ENCODE results near the gene CENPA.
A peak's percentile ranks its signal among the peaks of the same experiment; 100 is the strongest.

The CENPA gene

DNA sequence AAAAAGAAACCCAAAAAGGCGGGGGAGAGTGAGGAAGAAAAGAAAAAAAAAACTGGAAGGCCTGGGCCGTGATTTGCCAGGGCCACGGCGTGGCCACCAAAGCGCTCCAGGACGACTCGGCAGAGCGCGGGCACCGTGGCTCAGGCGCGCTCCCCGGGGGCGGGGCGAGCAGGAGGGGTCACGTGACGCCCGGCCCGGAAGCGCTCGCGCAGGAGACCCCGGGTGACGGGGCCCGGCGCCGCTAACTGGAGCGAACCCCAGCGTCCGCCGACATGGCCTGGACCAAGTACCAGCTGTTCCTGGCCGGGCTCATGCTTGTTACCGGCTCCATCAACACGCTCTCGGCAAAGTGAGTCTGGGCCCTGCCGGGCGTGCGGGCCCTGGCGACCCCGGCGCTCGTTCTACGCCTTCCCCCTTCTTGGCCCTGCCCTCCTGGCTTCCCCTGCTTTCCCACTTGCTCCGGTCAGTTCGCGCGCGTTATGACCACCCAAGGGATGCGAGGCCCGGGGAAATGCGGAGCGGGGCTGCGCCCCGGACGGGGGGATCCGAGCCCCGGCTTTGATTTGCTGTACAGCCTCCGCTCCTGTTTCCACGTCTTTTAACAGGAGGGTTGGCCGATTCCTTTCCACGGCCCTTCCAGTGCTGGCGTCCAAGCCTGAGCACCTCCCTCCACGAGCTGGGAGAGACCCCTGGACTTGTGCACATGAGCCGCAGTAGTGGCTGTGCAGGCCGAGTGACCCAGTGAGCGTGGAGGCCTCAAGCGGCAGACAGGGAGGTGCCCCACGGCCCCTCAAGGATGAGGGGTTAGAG, 21.6 kb upstream of the CENPA start, which contains the start of gene SLC35F6:
SLC35F6 (plus strand) TSS at position 207 of the 810 bp plus-strand sequence; CDS start at position 273, 66 bp downstream.
- Histone ChIP-seq H3K27ac (ENCODE audit: low read length) (peak within 1 kb of the TSS; percentile 91), H3K4me3 (ENCODE audit: low read depth in 1 of 2, low read length in 2 of 2) (peak within 1 kb of the TSS; percentile 96 to 98), H3K4me1 (ENCODE audit: control insufficient read depth in 1 of 2, insufficient read depth in 2 of 2, low read length in 2 of 2) (peaks cover 5 to 17% of the 10 kb centered on the region in 2 donors), H3K9me3 (ENCODE audit: control insufficient read depth in 1 of 2, low read length in 2 of 2) (no peaks in the 10 kb centered on the region), H3K27me3 (ENCODE audit: low read depth, low read length) (no peaks in the 10 kb centered on the region), H3K36me3 (ENCODE audit: control insufficient read depth in 1 of 2, insufficient read depth in 2 of 2, low read length in 2 of 2) (peaks cover 0 to 7% of the 10 kb centered on the region in 2 donors)

- peak overlapping the region; percentile 96 to 98 for H3K4me3 ChIP-seq (ENCODE audit: low read depth in 1 of 2, low read length in 2 of 2)
- H3K27me3 ChIP-seq (ENCODE audit: low read depth, low read length): no peaks in the 10 kb centered on the region
- peak overlapping the region; percentile 91 for H3K27ac ChIP-seq (ENCODE audit: low read length)
- H3K4me1 ChIP-seq (ENCODE audit: control insufficient read depth in 1 of 2, insufficient read depth in 2 of 2, low read length in 2 of 2): peaks cover 5 to 23% of the 10 kb centered on the region in 2 donors
- peaks cover 0 to 7% of the 10 kb centered on the region in 2 donors for H3K36me3 ChIP-seq (ENCODE audit: control insufficient read depth in 1 of 2, insufficient read depth in 2 of 2, low read length in 2 of 2)
- H3K9me3 ChIP-seq (ENCODE audit: control insufficient read depth in 1 of 2, low read length in 2 of 2): no peaks in the 10 kb centered on the region
Observed at GRCh38 chr2:26764906-26765305, 20.9 kb upstream of the CENPA start.

DNA sequence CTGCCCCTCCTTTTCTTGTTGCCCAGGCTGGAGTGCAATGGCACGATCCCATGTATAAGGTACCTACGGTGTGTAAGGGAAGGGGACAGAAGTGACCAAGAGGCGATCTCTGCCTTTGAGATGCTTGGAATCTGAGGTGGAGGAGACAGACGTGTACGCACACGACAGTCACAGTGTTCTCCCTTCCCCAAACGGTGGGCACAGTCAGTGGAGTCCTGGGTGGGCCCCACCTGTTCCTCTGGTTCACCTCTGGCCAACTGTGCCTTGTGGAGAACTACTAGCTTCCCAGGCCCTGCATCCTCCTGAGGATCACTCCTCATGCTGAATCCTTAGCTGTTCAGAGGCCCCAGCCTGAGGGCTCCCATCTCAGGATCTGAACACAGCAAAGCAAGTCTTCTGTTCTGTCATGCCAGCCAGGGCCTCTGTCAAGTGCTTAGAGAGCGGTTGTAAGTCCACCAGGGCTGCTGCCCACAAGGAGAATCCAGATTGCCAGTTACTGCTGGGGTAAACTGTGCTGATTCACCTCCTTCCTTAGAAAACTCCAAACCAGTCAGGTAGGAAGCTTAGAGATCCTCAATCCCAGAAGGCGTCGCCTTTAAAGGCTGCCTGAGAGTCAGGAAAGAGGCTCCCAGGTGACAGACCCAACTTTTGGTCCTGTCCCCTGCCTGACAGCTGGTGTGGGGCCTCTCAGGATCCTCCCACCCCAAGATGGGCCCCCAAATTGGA, 20.2 kb upstream of the CENPA start:
- Histone ChIP-seq H3K4me1 (ENCODE audit: control insufficient read depth in 1 of 2, insufficient read depth in 2 of 2, low read length in 2 of 2) (peaks cover 7 to 31% of the 10 kb centered on the region in 2 donors), H3K4me3 (ENCODE audit: low read depth in 1 of 2, low read length in 2 of 2) (peak overlapping the region; percentile 96 to 98), H3K36me3 (ENCODE audit: control insufficient read depth in 1 of 2, insufficient read depth in 2 of 2, low read length in 2 of 2) (peaks cover 0 to 7% of the 10 kb centered on the region in 2 donors), H3K9me3 (ENCODE audit: control insufficient read depth in 1 of 2, low read length in 2 of 2) (no peaks in the 10 kb centered on the region), H3K27me3 (ENCODE audit: low read depth, low read length) (no peaks in the 10 kb centered on the region), H3K27ac (ENCODE audit: low read length) (peak overlapping the region; percentile 91)

GRCh38 chr2:26767129-26767528, 18.7 kb upstream of the CENPA start:
- Histone ChIP-seq H3K4me1 (ENCODE audit: control insufficient read depth in 1 of 2, insufficient read depth in 2 of 2, low read length in 2 of 2) (peaks cover 21 to 46% of the 10 kb centered on the region in 2 donors), H3K27ac (ENCODE audit: low read length) (no peak overlapping the region), H3K9me3 (ENCODE audit: control insufficient read depth in 1 of 2, low read length in 2 of 2) (no peaks in the 10 kb centered on the region), H3K36me3 (ENCODE audit: control insufficient read depth in 1 of 2, insufficient read depth in 2 of 2, low read length in 2 of 2) (peaks cover 0 to 7% of the 10 kb centered on the region in 2 donors), H3K4me3 (ENCODE audit: low read depth in 1 of 2, low read length in 2 of 2) (no peak overlapping the region), H3K27me3 (ENCODE audit: low read depth, low read length) (no peaks in the 10 kb centered on the region)

GRCh38 chr2:26767894-26768487, 17.9 kb upstream of the CENPA start:
- H3K4me3 ChIP-seq (ENCODE audit: low read depth in 1 of 2, low read length in 2 of 2): no peak overlapping the region
- H3K4me1 ChIP-seq (ENCODE audit: control insufficient read depth in 1 of 2, insufficient read depth in 2 of 2, low read length in 2 of 2): peaks cover 28 to 53% of the 10 kb centered on the region in 2 donors
- no peaks in the 10 kb centered on the region for H3K9me3 ChIP-seq (ENCODE audit: control insufficient read depth in 1 of 2, low read length in 2 of 2)
- H3K27ac ChIP-seq (ENCODE audit: low read length): no peak overlapping the region
- peaks cover 0 to 7% of the 10 kb centered on the region in 2 donors for H3K36me3 ChIP-seq (ENCODE audit: control insufficient read depth in 1 of 2, insufficient read depth in 2 of 2, low read length in 2 of 2)
- no peaks in the 10 kb centered on the region for H3K27me3 ChIP-seq (ENCODE audit: low read depth, low read length)

GRCh38 chr2:26768759-26769088, 17.1 kb upstream of the CENPA start:
- Histone ChIP-seq H3K36me3 (ENCODE audit: control insufficient read depth in 1 of 2, insufficient read depth in 2 of 2, low read length in 2 of 2) (peaks cover 0 to 7% of the 10 kb centered on the region in 2 donors), H3K27me3 (ENCODE audit: low read depth, low read length) (no peaks in the 10 kb centered on the region), H3K4me1 (ENCODE audit: control insufficient read depth in 1 of 2, insufficient read depth in 2 of 2, low read length in 2 of 2) (peaks cover 28 to 53% of the 10 kb centered on the region in 2 donors), H3K27ac (ENCODE audit: low read length) (peak overlapping the region; percentile 8), H3K9me3 (ENCODE audit: control insufficient read depth in 1 of 2, low read length in 2 of 2) (no peaks in the 10 kb centered on the region), H3K4me3 (ENCODE audit: low read depth in 1 of 2, low read length in 2 of 2) (no peak overlapping the region)

DNA sequence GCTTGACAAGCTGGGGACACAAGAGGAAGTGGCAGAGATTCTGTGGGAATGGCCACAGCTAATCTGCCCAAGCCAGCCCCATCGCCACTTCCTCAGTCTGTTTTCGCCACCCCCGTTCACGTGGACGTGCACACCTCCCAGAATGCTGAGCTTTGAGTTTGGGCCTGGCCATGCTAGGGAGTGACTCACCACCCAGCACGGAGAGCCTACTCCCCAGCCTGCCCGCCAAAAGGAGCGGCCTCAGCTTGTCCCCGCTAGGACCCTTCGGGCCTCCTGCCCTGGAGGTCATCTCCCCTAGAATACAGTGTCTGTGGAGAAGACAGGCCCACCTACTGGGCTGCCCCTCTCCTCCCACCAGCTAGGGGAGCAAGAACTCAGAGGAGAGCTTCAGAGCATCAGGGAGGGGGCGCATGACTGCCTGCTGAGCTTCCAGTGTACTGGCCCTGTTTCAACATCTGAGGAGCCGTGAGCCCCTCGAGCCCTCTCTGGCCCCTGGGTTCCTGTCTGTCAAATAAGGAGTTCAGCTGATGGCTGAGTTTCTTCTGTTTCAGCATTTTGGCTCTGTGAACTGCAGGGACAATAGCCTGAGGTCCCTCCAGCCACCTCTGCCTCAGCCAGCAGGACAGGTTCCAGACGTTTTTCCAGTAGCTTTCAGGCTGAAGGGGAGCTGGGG, 16.6 kb upstream of the CENPA start:
- no peak overlapping the region for H3K4me3 ChIP-seq (ENCODE audit: low read depth in 1 of 2, low read length in 2 of 2)
- H3K27me3 ChIP-seq (ENCODE audit: low read depth, low read length): no peaks in the 10 kb centered on the region
- no peaks in the 10 kb centered on the region for H3K9me3 ChIP-seq (ENCODE audit: control insufficient read depth in 1 of 2, low read length in 2 of 2)
- peaks cover 1 to 7% of the 10 kb centered on the region in 2 donors for H3K36me3 ChIP-seq (ENCODE audit: control insufficient read depth in 1 of 2, insufficient read depth in 2 of 2, low read length in 2 of 2)
- H3K4me1 ChIP-seq (ENCODE audit: control insufficient read depth in 1 of 2, insufficient read depth in 2 of 2, low read length in 2 of 2): peaks cover 28 to 53% of the 10 kb centered on the region in 2 donors
- H3K27ac ChIP-seq (ENCODE audit: low read length): peak overlapping the region; percentile 58

- Histone ChIP-seq H3K27ac (ENCODE audit: low read length) (peak overlapping the region; percentile 62), H3K9me3 (ENCODE audit: control insufficient read depth in 1 of 2, low read length in 2 of 2) (no peaks in the 10 kb centered on the region), H3K4me1 (ENCODE audit: control insufficient read depth in 1 of 2, insufficient read depth in 2 of 2, low read length in 2 of 2) (peaks cover 23 to 38% of the 10 kb centered on the region in 2 donors), H3K27me3 (ENCODE audit: low read depth, low read length) (no peaks in the 10 kb centered on the region), H3K36me3 (ENCODE audit: control insufficient read depth in 1 of 2, insufficient read depth in 2 of 2, low read length in 2 of 2) (peaks cover 20 to 22% of the 10 kb centered on the region in 2 donors), H3K4me3 (ENCODE audit: low read depth in 1 of 2, low read length in 2 of 2) (no peak overlapping the region)
Observed at GRCh38 chr2:26770986-26771586, 14.8 kb upstream of the CENPA start.

DNA sequence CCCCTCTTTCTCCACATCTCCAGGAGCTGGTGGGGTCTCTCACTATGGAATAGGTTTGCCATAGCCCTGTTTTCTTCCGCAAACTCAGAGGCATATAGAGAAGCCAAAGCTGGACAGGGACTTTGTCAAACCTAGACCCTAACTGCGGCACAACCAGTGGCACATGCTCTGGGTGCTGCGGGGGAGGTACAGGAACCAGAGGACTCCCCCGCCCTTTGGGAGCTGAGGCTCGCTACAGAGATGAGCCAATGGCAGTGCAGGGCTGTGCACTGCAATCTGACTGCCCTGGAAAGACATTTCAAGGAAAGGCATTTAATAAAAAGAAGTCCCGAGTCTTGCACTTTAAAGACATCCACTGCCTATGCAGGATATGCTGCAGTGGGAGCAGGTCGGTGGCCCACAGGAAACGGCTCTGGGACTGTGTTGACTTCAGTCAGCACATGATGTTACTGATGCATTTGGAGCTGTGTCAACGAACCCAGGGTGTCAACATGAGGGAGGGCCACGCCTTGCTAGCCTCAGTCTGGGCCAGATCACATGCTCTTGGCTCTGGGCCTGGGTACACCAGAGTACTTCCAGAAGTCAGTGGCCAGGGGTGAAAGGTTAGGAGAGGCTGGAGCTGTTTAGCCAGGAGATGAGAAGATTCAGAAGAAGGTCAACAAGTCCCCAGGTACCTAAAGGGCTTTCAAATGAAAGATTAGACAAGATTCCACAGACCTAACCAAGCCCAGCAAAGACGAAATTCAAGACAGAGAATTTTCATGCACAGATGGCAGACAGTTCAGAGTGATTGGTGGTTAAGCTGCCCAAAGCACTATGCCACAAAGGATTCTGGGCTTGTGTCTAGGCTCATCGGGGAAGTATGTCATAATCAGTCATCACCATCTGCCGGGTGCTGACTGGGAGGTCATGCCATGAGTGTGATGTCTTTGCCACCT, 13.5 kb upstream of the CENPA start:
- Histone ChIP-seq H3K27ac (ENCODE audit: low read length) (peak overlapping the region; percentile 70), H3K27me3 (ENCODE audit: low read depth, low read length) (no peaks in the 10 kb centered on the region), H3K36me3 (ENCODE audit: control insufficient read depth in 1 of 2, insufficient read depth in 2 of 2, low read length in 2 of 2) (peaks cover 24 to 32% of the 10 kb centered on the region in 2 donors), H3K4me1 (ENCODE audit: control insufficient read depth in 1 of 2, insufficient read depth in 2 of 2, low read length in 2 of 2) (peaks cover 23 to 36% of the 10 kb centered on the region in 2 donors), H3K9me3 (ENCODE audit: control insufficient read depth in 1 of 2, low read length in 2 of 2) (no peaks in the 10 kb centered on the region), H3K4me3 (ENCODE audit: low read depth in 1 of 2, low read length in 2 of 2) (peak overlapping the region; percentile 14 to 21)

All from muscle layer of duodenum (tissue), 2 donors.